Tibial artery (tissue), 4 donors: ENCODE measurements around the gene ATP13A4.

Source experiments
- DNase-seq, 2 donors: peaks; one replicate each; pipeline ENCODE4 v3.0.0-alpha.2; 2019
- H3K27ac ChIP-seq, 2 donors: fragments of 200-600 bp; sonication (generic) in 1 of 2; 1 replicate in 1 of 2; 2 replicates in 1 of 2; pipeline ENCODE4 v1.5.1; 2018 to 2019; ENCODE audit warnings: mild to moderate bottlenecking in 1 of 2
- H3K27me3 ChIP-seq, 2 donors: fragments of 200-600 bp; sonication (generic) in 1 of 2; one replicate each; pipeline versions ENCODE4 v1.5.1 to v1.6.0; 2016 to 2019
- H3K36me3 ChIP-seq, 3 donors: fragments of 200-600 bp; sonication (generic) in 2 of 3; one replicate each; pipeline ENCODE4 v1.5.1; 2016 to 2019; ENCODE audit warnings: mild to moderate bottlenecking in 2 of 3
- H3K4me1 ChIP-seq, 4 donors: fragments of 200-600 bp; sonication (generic) in 2 of 4; 1 replicate in 3 of 4; 2 replicates in 1 of 4; pipeline ENCODE4 v1.5.1; 2016 to 2019
- H3K4me3 ChIP-seq, 2 donors: fragments of 200-600 bp; sonication (generic) in 1 of 2; 1 replicate in 1 of 2; 2 replicates in 1 of 2; pipeline ENCODE4 v1.5.1; 2018 to 2019; ENCODE audit warnings: mild to moderate bottlenecking in 2 of 2
- H3K9me3 ChIP-seq, 3 donors: fragments of 200-600 bp; sonication (generic) in 1 of 3; one replicate each; pipeline ENCODE4 v1.5.1; 2016 to 2019
- intact Hi-C: fragments of 100-400 bp; cut with DNase I; formaldehyde crosslinking; loops from one replicate; pipeline ENCODE4 v1.15.0; 2023; ENCODE audit warnings: low total_unique reads
- TF ChIP-seq, protein P1 (sequence below), 2 experiments: fragments of 200-600 bp in 1 of 2; fragments of 450-650 bp in 1 of 2; IDR thresholded peaks; one replicate each; pipeline ENCODE4 v1.5.1; 2017 to 2019; ENCODE audit warnings: antibody characterized with exemption in 2 of 2, mild to moderate bottlenecking in 1 of 2, moderate library complexity in 1 of 2

The ATP13A4 gene

DNA sequence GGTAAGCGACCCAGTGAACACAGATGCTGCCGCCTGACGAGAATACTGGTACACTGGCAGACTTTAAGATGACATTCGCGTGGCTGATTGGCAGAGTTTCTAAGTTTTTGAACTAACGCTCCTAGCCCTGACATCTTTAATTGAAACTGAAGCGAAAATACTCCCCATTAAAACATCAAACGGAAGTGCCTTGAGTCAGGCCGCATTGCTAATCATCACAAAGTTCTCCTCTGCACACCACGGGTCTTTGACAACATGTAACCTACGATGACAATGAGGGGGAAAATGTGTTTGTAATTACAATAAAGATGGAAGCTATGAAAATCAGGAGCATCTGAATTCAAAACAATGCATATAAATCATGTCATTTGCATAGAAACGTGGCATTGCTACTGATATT is 44.5 kb downstream of the ATP13A4 start:
- DNase-seq: no peak
- Histone ChIP-seq H3K4me1 (no peaks in the 10 kb centered on the region), H3K27me3 (no peaks in the 10 kb centered on the region), H3K27ac (no peak overlapping the region), H3K36me3 (no peaks in the 10 kb centered on the region), H3K9me3 (no peaks in the 10 kb centered on the region), H3K4me3 (no peak overlapping the region)
- TF ChIP-seq, protein P1, sequence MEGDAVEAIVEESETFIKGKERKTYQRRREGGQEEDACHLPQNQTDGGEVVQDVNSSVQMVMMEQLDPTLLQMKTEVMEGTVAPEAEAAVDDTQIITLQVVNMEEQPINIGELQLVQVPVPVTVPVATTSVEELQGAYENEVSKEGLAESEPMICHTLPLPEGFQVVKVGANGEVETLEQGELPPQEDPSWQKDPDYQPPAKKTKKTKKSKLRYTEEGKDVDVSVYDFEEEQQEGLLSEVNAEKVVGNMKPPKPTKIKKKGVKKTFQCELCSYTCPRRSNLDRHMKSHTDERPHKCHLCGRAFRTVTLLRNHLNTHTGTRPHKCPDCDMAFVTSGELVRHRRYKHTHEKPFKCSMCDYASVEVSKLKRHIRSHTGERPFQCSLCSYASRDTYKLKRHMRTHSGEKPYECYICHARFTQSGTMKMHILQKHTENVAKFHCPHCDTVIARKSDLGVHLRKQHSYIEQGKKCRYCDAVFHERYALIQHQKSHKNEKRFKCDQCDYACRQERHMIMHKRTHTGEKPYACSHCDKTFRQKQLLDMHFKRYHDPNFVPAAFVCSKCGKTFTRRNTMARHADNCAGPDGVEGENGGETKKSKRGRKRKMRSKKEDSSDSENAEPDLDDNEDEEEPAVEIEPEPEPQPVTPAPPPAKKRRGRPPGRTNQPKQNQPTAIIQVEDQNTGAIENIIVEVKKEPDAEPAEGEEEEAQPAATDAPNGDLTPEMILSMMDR (IDR thresholded peaks at IDR 0.05): no peak
- intact Hi-C loops: no loop called here

DNA sequence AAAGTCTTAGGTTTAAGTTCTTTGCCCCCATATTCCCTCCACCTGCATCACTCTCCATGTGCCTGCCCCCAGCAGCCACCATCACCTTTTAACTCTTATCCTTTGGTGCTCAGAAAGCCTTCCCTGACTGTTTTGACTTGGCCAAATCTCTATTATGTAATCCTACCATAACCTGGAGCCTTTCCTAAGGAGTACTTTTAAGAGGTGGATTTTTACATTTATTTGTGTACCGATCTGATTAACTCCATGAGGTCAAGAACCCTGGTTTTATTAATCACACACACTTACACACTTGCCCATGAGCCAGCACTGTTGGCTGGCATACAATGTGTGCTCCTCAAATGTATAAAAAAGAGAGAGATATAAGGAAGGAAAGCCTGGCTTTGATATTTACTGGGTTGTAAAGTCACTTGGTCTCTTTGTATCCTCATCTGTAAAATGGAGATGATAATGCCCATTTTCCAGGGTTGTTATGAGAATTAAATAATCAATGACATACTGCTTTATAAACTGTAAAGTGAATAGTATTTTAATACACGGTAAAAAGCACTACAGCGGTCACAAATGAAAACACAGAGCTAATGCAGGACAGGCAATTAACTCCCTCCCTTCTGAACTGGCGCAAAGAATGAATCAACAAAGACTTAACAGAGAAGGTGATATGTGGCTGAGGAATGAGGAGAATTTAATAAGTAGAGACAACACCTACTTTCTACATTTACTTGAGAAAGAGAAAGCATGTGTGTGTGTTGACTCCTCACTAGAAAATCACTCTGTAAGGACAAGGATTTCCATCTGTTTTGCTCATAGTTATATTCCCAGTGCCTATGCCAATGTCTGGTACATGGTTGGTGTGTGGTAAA is 45.4 kb downstream of the ATP13A4 start:
- TF ChIP-seq, protein P1 (IDR thresholded peaks at IDR 0.05): no peak
- H3K27ac ChIP-seq: no peak overlapping the region
- H3K4me1 ChIP-seq: no peaks in the 10 kb centered on the region
- H3K27me3 ChIP-seq: no peaks in the 10 kb centered on the region
- no peak for DNase-seq
- intact Hi-C loops: no loop called here
- no peaks in the 10 kb centered on the region for H3K9me3 ChIP-seq
- no peaks in the 10 kb centered on the region for H3K36me3 ChIP-seq
- H3K4me3 ChIP-seq: no peak overlapping the region

DNA sequence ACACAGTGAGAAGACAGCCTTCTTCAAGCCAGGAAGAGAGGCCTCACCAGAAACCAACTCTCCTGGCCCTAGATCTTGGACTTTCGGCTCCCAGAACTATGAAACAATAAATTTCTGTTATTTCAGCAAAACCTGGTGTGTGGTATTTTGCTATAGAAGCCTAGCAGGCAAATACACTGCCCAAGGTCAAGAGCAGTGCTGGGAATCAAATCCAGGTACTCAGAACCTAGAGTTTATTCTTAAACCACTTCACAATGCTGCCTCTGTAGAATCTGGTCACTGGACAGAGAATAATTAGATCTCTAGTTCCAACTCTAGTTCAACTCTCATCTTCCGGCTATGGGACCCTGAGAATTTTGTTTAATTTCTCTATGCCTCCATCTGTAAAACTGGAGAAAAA is 46.6 kb downstream of the ATP13A4 start:
- H3K4me3 ChIP-seq: no peak overlapping the region
- H3K4me1 ChIP-seq: no peaks in the 10 kb centered on the region
- TF ChIP-seq, protein P1 (IDR thresholded peaks at IDR 0.05): no peak
- no peaks in the 10 kb centered on the region for H3K27me3 ChIP-seq
- no peaks in the 10 kb centered on the region for H3K9me3 ChIP-seq
- no peaks in the 10 kb centered on the region for H3K36me3 ChIP-seq
- H3K27ac ChIP-seq: no peak overlapping the region
- intact Hi-C loops: no loop called here
- DNase-seq: no peak

DNA sequence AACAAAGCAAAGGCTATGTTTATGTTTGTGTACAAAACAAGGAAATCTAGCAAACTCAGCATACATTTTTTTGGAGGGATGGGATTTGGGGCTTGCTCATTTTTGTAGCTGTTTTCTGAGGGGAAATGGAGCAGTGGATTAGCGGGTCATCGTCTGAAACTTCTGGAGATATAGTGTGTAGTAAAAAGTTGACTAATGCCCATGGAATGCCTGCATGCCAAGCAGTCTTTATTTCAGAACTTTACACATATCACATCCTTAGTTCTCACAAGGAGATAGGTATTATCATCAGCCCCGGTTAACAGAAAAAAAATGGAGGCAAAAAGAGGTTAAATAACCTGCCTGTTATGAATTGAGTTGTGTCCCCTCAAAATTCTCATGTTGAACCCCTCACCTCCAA is 47.1 kb downstream of the ATP13A4 start:
- H3K4me3 ChIP-seq: no peak overlapping the region
- TF ChIP-seq, protein P1 (IDR thresholded peaks at IDR 0.05): no peak
- DNase-seq: no peak
- no peaks in the 10 kb centered on the region for H3K4me1 ChIP-seq
- intact Hi-C loops: no loop called here
- no peak overlapping the region for H3K27ac ChIP-seq
- H3K36me3 ChIP-seq: no peaks in the 10 kb centered on the region
- no peaks in the 10 kb centered on the region for H3K27me3 ChIP-seq
- H3K9me3 ChIP-seq: no peaks in the 10 kb centered on the region

DNA sequence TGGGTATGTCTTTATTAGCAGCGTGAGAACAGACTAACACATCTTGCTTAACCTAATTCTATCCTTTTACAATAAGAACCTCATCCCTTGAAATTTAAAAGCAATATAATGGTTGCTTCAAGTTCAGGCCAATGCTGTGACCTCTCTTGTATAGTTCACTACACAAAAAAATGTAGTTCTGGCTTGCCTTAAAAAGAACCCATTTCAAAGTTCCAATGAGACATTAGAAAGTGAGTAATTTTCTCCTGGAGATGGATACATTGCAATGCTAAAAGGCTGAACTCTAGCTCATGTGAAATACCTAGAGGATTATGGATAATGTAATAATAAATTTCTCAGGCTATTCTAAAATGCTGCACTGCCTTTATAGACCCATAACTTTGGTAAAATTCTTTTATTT is 47.8 kb downstream of the ATP13A4 start:
- no peak for DNase-seq
- no peaks in the 10 kb centered on the region for H3K9me3 ChIP-seq
- H3K27ac ChIP-seq: no peak overlapping the region
- TF ChIP-seq, protein P1 (IDR thresholded peaks at IDR 0.05): no peak
- H3K4me1 ChIP-seq: no peaks in the 10 kb centered on the region
- H3K36me3 ChIP-seq: no peaks in the 10 kb centered on the region
- H3K27me3 ChIP-seq: no peaks in the 10 kb centered on the region
- no peak overlapping the region for H3K4me3 ChIP-seq
- intact Hi-C loops: no loop called here
